MM.1S (cell line): Measurements from ENCODE around the gene MYO1H.

Experiments used
- DNase-seq: peaks from one replicate; pipeline ENCODE4 v3.0.0-alpha.2; 2015
- H2AFZ ChIP-seq: fragments of 300-600 bp; sonication (generic); 2 replicates; pipeline ENCODE4 v1.6.0; 2016; ENCODE audit warnings: antibody characterized with exemption, low read length
- H3F3A ChIP-seq: fragments of 300-600 bp; sonication (generic); 2 replicates; pipeline ENCODE4 v1.6.1; 2016; ENCODE audit warnings: mild to moderate bottlenecking, antibody characterized with exemption, low read length, moderate library complexity, mixed read lengths; ENCODE audit not compliant: insufficient read depth
- H3K27ac ChIP-seq: fragments of 300-600 bp; sonication (generic); 2 replicates; pipeline ENCODE4 v1.5.1; 2016; ENCODE audit warnings: mild to moderate bottlenecking, low read length
- H3K27me3 ChIP-seq: fragments of 300-600 bp; sonication (generic); replicated peaks from 2 replicates; pipeline ENCODE4 v1.6.0; 2016; ENCODE audit warnings: low read length; ENCODE audit not compliant: insufficient read depth
- H3K36me3 ChIP-seq: fragments of 300-600 bp; sonication (generic); replicated peaks from 2 replicates; pipeline ENCODE4 v1.6.1; 2016; ENCODE audit warnings: mild to moderate bottlenecking, low read length, mixed read lengths; ENCODE audit not compliant: insufficient read depth
- H3K4me1 ChIP-seq: fragments of 300-600 bp; sonication (generic); 2 replicates; pipeline ENCODE4 v1.6.1; 2016; ENCODE audit warnings: low read length, mixed read lengths
- H3K4me2 ChIP-seq: fragments of 300-600 bp; sonication (generic); 2 replicates; pipeline ENCODE4 v1.6.0; 2016; ENCODE audit warnings: low read depth, low read length
- H3K4me3 ChIP-seq: fragments of 300-600 bp; sonication (generic); 2 replicates; pipeline ENCODE4 v1.5.1; 2016; ENCODE audit warnings: low read length, mixed read lengths
- H3K79me2 ChIP-seq: fragments of 300-600 bp; sonication (generic); 2 replicates; pipeline ENCODE4 v1.6.1; 2016; ENCODE audit warnings: mixed run types, low read length, mixed read lengths
- H3K9ac ChIP-seq: fragments of 300-600 bp; sonication (generic); 2 replicates; pipeline ENCODE4 v1.6.1; 2016; ENCODE audit warnings: low read length, mixed read lengths
- H3K9me2 ChIP-seq: fragments of 300-600 bp; sonication (generic); replicated peaks from 2 replicates; pipeline ENCODE4 v1.6.1; 2016; ENCODE audit warnings: mild to moderate bottlenecking, low read length, mixed read lengths; ENCODE audit not compliant: insufficient read depth
- H3K9me3 ChIP-seq: fragments of 300-600 bp; sonication (generic); replicated peaks from 2 replicates; pipeline ENCODE4 v1.6.1; 2016; ENCODE audit warnings: mild to moderate bottlenecking, low read length, mixed read lengths; ENCODE audit not compliant: insufficient read depth
- H4K20me1 ChIP-seq: fragments of 300-600 bp; sonication (generic); 2 replicates; pipeline ENCODE4 v1.6.1; 2016; ENCODE audit warnings: mild to moderate bottlenecking, low read length, moderate library complexity, mixed read lengths; ENCODE audit not compliant: insufficient read depth
- EZH2 ChIP-seq: fragments of 300-600 bp; sonication (generic); optimal IDR thresholded peaks from 2 replicates; pipeline ENCODE3; 2017; ENCODE audit warnings: low read depth, mild to moderate bottlenecking, antibody characterized with exemption, low read length, mixed read lengths
- EZH2phosphoT487 ChIP-seq: fragments of 300-600 bp; sonication (generic); IDR thresholded peaks from 2 replicates; pipeline ENCODE4 v1.6.1; 2018; ENCODE audit warnings: antibody characterized with exemption, low read length
- TF ChIP-seq, protein P1 (sequence below): fragments of 300-600 bp; sonication (generic); IDR thresholded peaks from 2 replicates; pipeline ENCODE4 v1.5.1; 2016; ENCODE audit warnings: antibody characterized with exemption, low read length, mixed read lengths

Gene MYO1H

DNA sequence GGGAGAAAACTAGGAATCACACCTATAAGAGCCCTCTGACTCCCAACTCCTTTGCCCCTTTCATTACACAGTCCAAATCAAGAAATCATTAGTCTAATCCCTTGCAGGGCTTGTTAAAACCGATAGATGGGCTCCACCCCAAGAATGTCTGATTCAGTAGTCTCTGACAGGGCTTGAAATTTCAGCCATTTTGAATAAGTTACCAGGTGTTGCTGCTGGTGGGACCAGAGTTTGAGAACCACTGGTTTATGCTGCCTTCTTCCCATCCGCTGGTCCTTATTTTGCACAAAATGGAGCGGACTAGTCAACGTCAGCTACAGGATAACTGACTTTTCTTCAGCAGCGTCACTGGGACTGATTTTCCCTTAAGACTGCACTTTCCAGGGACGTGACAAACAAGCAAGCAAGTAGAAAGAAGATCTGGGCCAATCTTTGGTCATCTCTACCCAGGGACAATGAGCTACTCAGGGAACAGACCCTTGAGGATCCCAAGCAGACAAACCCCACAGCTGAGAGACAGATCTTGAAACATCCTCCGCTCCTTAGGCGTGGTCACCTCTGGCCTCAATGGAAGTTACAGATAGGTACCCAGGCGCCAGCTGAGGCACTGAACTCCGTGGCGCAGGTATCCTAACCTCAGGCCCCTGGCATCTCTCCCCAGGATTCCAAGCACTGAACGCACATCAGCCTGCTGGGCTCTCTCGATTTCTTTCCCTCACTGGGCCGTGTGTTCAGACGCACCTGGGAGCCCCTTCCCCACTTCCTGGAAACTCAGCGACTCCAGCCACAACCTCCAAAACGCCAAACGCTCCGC lies 128.5 kb downstream of the MYO1H start:
- Histone ChIP-seq H3K36me3 (no peaks in the 10 kb centered on the region), H3K4me1 (peaks cover 9% of the 10 kb centered on the region), H3K4me2 (peak overlapping the region; percentile 69), H3F3A (no peaks in the 10 kb centered on the region), H3K27me3 (no peaks in the 10 kb centered on the region), H4K20me1 (no peaks in the 10 kb centered on the region), H3K9me2 (no peaks in the 10 kb centered on the region), H3K79me2 (peaks cover 85% of the 10 kb centered on the region), H3K9ac (peak overlapping the region; percentile 92; the same call in 1 of the 2 replicates), H3K4me3 (peak overlapping the region; percentile 86), H2AFZ (peak overlapping the region; percentile 92), H3K9me3 (no peaks in the 10 kb centered on the region), H3K27ac (no peak overlapping the region)
- TF ChIP-seq EZH2 (no peak), EZH2phosphoT487 (no peak)
- TF ChIP-seq, protein P1, sequence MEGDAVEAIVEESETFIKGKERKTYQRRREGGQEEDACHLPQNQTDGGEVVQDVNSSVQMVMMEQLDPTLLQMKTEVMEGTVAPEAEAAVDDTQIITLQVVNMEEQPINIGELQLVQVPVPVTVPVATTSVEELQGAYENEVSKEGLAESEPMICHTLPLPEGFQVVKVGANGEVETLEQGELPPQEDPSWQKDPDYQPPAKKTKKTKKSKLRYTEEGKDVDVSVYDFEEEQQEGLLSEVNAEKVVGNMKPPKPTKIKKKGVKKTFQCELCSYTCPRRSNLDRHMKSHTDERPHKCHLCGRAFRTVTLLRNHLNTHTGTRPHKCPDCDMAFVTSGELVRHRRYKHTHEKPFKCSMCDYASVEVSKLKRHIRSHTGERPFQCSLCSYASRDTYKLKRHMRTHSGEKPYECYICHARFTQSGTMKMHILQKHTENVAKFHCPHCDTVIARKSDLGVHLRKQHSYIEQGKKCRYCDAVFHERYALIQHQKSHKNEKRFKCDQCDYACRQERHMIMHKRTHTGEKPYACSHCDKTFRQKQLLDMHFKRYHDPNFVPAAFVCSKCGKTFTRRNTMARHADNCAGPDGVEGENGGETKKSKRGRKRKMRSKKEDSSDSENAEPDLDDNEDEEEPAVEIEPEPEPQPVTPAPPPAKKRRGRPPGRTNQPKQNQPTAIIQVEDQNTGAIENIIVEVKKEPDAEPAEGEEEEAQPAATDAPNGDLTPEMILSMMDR = no peak
- DNase-seq = no peak

DNA sequence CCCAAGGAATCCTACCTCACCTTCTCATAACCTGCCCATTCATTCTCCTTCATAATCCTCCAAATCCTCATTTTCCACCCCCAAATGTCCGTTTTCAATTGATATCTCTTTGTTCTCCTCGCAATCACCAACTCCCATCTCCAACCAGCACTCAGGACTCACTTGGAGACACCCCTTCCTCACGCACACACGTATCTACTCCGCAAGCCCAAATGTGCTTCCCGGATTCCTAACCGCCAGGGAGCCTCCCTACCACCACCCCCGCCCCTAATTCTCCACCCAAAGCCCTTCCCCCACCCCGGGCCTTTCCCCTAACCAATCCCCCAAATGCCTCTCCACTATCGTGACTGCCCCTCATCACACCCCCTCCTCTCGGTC lies 129.1 kb downstream of the MYO1H start:
- Histone ChIP-seq H3K9me3 (no peaks in the 10 kb centered on the region), H3K79me2 (peaks cover 85% of the 10 kb centered on the region), H3K9ac (peak overlapping the region; percentile 92), H3K27ac (peak overlapping the region; percentile 67; the same call in 1 of the 2 replicates), H3F3A (no peaks in the 10 kb centered on the region), H2AFZ (peak overlapping the region; percentile 92), H4K20me1 (no peaks in the 10 kb centered on the region), H3K4me1 (peaks cover 9% of the 10 kb centered on the region), H3K27me3 (no peaks in the 10 kb centered on the region), H3K9me2 (no peaks in the 10 kb centered on the region), H3K36me3 (no peaks in the 10 kb centered on the region), H3K4me2 (peak overlapping the region; percentile 69), H3K4me3 (peak overlapping the region; percentile 86)
- DNase-seq = no peak
- TF ChIP-seq, protein P1 = no peak
- TF ChIP-seq EZH2phosphoT487 (no peak), EZH2 (no peak)

DNA sequence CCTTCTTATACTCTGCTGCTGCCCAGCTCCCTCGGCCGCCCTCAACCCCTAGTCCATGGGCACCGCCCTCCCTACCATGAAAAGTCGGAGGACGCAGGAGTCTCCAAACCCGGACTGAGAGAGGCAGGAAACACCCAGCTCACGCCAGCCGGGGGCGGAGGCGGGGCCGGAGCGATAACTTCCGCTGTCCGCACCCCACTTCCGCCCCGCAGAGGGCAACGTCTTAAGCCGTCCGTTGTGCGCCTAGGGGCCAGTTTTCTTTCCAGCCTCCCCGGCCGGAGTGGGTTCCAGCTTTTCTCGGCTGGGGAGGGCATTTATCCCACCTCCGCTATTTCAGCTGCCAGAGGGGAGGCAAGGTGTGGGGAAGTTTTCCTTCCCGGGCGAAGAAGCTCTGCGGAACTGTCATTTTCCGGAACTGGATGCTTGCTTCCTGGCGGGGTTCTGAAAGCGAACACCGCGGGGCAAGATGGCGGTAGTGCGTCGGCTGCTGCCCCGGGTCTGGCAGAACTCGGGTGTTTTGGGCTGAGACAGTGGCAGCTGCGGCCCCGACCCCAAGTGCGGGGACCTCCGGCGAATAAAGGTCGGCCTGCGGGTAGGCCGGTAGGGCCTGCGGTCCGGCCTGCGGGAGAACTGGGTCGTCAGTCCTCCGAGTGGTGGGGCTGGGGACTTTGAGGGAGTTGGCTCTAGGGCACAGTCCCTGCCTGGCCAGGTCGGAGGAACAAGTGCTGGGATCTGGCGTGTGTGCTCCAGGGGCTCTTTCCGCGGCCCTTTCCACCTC lies 129.7 kb downstream of the MYO1H start, which contains the start of the genes KCTD10 and UBE3B:
Gene KCTD10, minus strand, starts transcription at position 116 of the 778 bp plus-strand sequence. Its CDS starts 38 bp downstream, at position 78.
Gene UBE3B, plus strand, starts transcription at position 450 of the 778 bp plus-strand sequence. CDS start 5,918 bp downstream, outside the sequence.
- no peaks in the 10 kb centered on the region for H3K27me3 ChIP-seq
- H3K9ac ChIP-seq = peak within 1 kb of the TSS; percentile 92
- DNase-seq = peak; percentile 87
- H3K9me3 ChIP-seq = no peaks in the 10 kb centered on the region
- peak within 1 kb of the TSS; percentile 86 for H3K4me3 ChIP-seq
- TF ChIP-seq EZH2 = no peak
- TF ChIP-seq EZH2phosphoT487 = no peak
- TF ChIP-seq, protein P1 = no peak
- H3F3A ChIP-seq = no peaks in the 10 kb centered on the region
- H4K20me1 ChIP-seq = no peaks in the 10 kb centered on the region
- peaks cover 82% of the 10 kb centered on the region for H3K79me2 ChIP-seq
- H3K27ac ChIP-seq = peak within 1 kb of the TSS; percentile 67
- no peaks in the 10 kb centered on the region for H3K36me3 ChIP-seq
- H3K4me1 ChIP-seq = peaks cover 9% of the 10 kb centered on the region
- peak within 1 kb of the TSS; percentile 69 for H3K4me2 ChIP-seq
- no peaks in the 10 kb centered on the region for H3K9me2 ChIP-seq
- peak within 1 kb of the TSS; percentile 92 for H2AFZ ChIP-seq
